Ishikawa (cell line): ENCODE measurements around the gene PEPD.

Source experiments
- CEBPB ChIP-seq: IDR thresholded peaks from 2 replicates; pipeline ENCODE4 v1.6.1; 2012
- CREB1 ChIP-seq: IDR thresholded peaks from 2 replicates; pipeline ENCODE4 v1.6.1; 2012; ENCODE audit warnings: low read depth
- EGR1 ChIP-seq: IDR thresholded peaks from 2 replicates; pipeline ENCODE4 v1.6.1; 2012
- EP300 ChIP-seq: IDR thresholded peaks from 2 replicates; pipeline ENCODE4 v1.6.1; 2012; ENCODE audit warnings: borderline replicate concordance
- FOXM1 ChIP-seq: IDR thresholded peaks from 2 replicates; pipeline ENCODE4 v1.6.1; 2012; ENCODE audit warnings: low read depth, borderline replicate concordance
- MAX ChIP-seq: IDR thresholded peaks from 2 replicates; pipeline ENCODE4 v1.6.1; 2012
- NFIC ChIP-seq: IDR thresholded peaks from 2 replicates; pipeline ENCODE4 v1.6.1; 2012
- RAD21 ChIP-seq: IDR thresholded peaks from 2 replicates; pipeline ENCODE4 v1.6.1; 2012; ENCODE audit warnings: low read depth
- TAF1 ChIP-seq: IDR thresholded peaks from 2 replicates; pipeline ENCODE4 v1.6.1; 2012; ENCODE audit warnings: low read depth, mild to moderate bottlenecking
- TCF12 ChIP-seq: IDR thresholded peaks from 2 replicates; pipeline ENCODE4 v1.6.1; 2012; ENCODE audit warnings: low read depth
- TEAD4 ChIP-seq: IDR thresholded peaks from 2 replicates; pipeline ENCODE4 v1.6.1; 2012
- YY1 ChIP-seq: IDR thresholded peaks from 2 replicates; pipeline ENCODE4 v1.6.1; 2012; ENCODE audit warnings: low read depth
- ZBTB7A ChIP-seq: IDR thresholded peaks from 2 replicates; pipeline ENCODE4 v1.6.1; 2012; ENCODE audit warnings: low read depth
- TF ChIP-seq, protein P1 (sequence below): IDR thresholded peaks from 2 replicates; pipeline ENCODE4 v1.6.1; 2012
- TF ChIP-seq, protein P2 (sequence below): IDR thresholded peaks from 2 replicates; pipeline ENCODE4 v1.6.1; 2012; ENCODE audit warnings: low read depth, mild to moderate bottlenecking

Gene PEPD

GRCh38 chr19:33404506-33405253 lies 116.9 kb downstream of the PEPD start:
- TF ChIP-seq CREB1: no peak
- no peak for TF ChIP-seq TCF12
- TF ChIP-seq YY1: no peak
- TF ChIP-seq MAX: no peak
- TF ChIP-seq TEAD4: no peak
- no peak for TF ChIP-seq CEBPB
- no peak for TF ChIP-seq FOXM1
- no peak for TF ChIP-seq EP300
- TF ChIP-seq, protein P1, sequence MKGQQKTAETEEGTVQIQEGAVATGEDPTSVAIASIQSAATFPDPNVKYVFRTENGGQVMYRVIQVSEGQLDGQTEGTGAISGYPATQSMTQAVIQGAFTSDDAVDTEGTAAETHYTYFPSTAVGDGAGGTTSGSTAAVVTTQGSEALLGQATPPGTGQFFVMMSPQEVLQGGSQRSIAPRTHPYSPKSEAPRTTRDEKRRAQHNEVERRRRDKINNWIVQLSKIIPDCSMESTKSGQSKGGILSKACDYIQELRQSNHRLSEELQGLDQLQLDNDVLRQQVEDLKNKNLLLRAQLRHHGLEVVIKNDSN: no peak
- TF ChIP-seq EGR1: no peak

- TF ChIP-seq, protein P2, sequence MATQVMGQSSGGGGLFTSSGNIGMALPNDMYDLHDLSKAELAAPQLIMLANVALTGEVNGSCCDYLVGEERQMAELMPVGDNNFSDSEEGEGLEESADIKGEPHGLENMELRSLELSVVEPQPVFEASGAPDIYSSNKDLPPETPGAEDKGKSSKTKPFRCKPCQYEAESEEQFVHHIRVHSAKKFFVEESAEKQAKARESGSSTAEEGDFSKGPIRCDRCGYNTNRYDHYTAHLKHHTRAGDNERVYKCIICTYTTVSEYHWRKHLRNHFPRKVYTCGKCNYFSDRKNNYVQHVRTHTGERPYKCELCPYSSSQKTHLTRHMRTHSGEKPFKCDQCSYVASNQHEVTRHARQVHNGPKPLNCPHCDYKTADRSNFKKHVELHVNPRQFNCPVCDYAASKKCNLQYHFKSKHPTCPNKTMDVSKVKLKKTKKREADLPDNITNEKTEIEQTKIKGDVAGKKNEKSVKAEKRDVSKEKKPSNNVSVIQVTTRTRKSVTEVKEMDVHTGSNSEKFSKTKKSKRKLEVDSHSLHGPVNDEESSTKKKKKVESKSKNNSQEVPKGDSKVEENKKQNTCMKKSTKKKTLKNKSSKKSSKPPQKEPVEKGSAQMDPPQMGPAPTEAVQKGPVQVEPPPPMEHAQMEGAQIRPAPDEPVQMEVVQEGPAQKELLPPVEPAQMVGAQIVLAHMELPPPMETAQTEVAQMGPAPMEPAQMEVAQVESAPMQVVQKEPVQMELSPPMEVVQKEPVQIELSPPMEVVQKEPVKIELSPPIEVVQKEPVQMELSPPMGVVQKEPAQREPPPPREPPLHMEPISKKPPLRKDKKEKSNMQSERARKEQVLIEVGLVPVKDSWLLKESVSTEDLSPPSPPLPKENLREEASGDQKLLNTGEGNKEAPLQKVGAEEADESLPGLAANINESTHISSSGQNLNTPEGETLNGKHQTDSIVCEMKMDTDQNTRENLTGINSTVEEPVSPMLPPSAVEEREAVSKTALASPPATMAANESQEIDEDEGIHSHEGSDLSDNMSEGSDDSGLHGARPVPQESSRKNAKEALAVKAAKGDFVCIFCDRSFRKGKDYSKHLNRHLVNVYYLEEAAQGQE: no peak
- TF ChIP-seq EGR1 (no peak), TCF12 (no peak), CEBPB (no peak), YY1 (no peak), CREB1 (no peak), ZBTB7A (no peak), TEAD4 (no peak), RAD21 (no peak), TAF1 (no peak), EP300 (no peak), NFIC (no peak), FOXM1 (no peak), MAX (no peak)
- TF ChIP-seq, protein P1: no peak
Observed at GRCh38 chr19:33403973-33404304, 117.7 kb downstream of the PEPD start.

GRCh38 chr19:33403221-33403972 lies 118.2 kb downstream of the PEPD start:
- TF ChIP-seq EP300 (no peak), YY1 (no peak), TEAD4 (no peak), CEBPB (no peak), NFIC (no peak), TAF1 (no peak), CREB1 (no peak), MAX (no peak), FOXM1 (no peak)
- TF ChIP-seq, protein P2: no peak

- TF ChIP-seq TAF1: no peak
- no peak for TF ChIP-seq ZBTB7A
- TF ChIP-seq, protein P2: no peak
- TF ChIP-seq EP300: no peak
- TF ChIP-seq TEAD4: no peak
- no peak for TF ChIP-seq CEBPB
- TF ChIP-seq, protein P1: no peak
- TF ChIP-seq CREB1: no peak
- no peak for TF ChIP-seq YY1
- TF ChIP-seq NFIC: no peak
- TF ChIP-seq RAD21: no peak
- TF ChIP-seq MAX: no peak
Observed at GRCh38 chr19:33402421-33403220, 119.0 kb downstream of the PEPD start.
